Measurements from ENCODE around the gene VKORC1.

- TF ChIP-seq EZH2 (IDR thresholded peaks at IDR 0.05; ENCODE audit: low read depth, unreplicated experiment) (no peak), CTCF (conservative IDR thresholded peaks at IDR 0.05; ENCODE audit: low read depth in 2 of 2) (no peak), ETS1 (IDR thresholded peaks at IDR 0.05) (no peak), STAT1 (IDR thresholded peaks at IDR 0.05; ENCODE audit: unreplicated experiment) (no peak), JUNB (IDR thresholded peaks at IDR 0.05; ENCODE audit: unreplicated experiment) (no peak), CREB1 (CRISPR knock-in tag; IDR thresholded peaks at IDR 0.05; ENCODE audit: low read depth) (no peak), POLR2AphosphoS5 (IDR thresholded peaks at IDR 0.05; ENCODE audit: low read depth) (no peak), EZH2phosphoT487 (IDR thresholded peaks at IDR 0.05; ENCODE audit: unreplicated experiment) (no peak), ZNF331 (CRISPR knock-in tag; IDR thresholded peaks at IDR 0.05; ENCODE audit: low read depth) (no peak), NANOG (IDR thresholded peaks at IDR 0.05; ENCODE audit: borderline replicate concordance) (no peak), ZNF462 (CRISPR knock-in tag; IDR thresholded peaks at IDR 0.05) (no peak)
- TF ChIP-seq, protein P1, sequence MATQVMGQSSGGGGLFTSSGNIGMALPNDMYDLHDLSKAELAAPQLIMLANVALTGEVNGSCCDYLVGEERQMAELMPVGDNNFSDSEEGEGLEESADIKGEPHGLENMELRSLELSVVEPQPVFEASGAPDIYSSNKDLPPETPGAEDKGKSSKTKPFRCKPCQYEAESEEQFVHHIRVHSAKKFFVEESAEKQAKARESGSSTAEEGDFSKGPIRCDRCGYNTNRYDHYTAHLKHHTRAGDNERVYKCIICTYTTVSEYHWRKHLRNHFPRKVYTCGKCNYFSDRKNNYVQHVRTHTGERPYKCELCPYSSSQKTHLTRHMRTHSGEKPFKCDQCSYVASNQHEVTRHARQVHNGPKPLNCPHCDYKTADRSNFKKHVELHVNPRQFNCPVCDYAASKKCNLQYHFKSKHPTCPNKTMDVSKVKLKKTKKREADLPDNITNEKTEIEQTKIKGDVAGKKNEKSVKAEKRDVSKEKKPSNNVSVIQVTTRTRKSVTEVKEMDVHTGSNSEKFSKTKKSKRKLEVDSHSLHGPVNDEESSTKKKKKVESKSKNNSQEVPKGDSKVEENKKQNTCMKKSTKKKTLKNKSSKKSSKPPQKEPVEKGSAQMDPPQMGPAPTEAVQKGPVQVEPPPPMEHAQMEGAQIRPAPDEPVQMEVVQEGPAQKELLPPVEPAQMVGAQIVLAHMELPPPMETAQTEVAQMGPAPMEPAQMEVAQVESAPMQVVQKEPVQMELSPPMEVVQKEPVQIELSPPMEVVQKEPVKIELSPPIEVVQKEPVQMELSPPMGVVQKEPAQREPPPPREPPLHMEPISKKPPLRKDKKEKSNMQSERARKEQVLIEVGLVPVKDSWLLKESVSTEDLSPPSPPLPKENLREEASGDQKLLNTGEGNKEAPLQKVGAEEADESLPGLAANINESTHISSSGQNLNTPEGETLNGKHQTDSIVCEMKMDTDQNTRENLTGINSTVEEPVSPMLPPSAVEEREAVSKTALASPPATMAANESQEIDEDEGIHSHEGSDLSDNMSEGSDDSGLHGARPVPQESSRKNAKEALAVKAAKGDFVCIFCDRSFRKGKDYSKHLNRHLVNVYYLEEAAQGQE (IDR thresholded peaks at IDR 0.05; ENCODE audit: unreplicated experiment): no peak
These were observed 1.4 kb downstream of the VKORC1 start for GRCh38 chr16:31093132-31093703.

All from GM23338 (cell line).